Measurements from ENCODE around the gene FAM124A.

The FAM124A gene

DNA sequence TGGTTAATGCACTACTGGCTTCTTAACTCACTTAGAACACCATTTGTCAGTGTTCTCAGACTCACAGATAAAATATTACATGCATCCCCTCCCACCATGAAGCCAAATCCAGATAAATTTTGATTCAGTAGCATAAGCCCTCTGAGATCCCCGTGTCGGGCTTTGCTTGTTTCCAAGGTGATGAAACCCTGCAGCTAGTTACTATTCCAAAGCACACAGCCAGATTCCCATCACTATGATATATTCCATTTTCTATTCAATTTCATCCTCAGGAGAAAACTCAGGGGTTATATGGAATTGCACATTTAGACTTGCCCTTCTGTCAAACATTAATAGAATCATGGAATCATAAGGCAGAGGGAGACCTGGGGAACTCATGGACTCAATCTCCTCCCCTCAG is 9.4 kb upstream of the FAM124A start:
- TF ChIP-seq, protein P1, sequence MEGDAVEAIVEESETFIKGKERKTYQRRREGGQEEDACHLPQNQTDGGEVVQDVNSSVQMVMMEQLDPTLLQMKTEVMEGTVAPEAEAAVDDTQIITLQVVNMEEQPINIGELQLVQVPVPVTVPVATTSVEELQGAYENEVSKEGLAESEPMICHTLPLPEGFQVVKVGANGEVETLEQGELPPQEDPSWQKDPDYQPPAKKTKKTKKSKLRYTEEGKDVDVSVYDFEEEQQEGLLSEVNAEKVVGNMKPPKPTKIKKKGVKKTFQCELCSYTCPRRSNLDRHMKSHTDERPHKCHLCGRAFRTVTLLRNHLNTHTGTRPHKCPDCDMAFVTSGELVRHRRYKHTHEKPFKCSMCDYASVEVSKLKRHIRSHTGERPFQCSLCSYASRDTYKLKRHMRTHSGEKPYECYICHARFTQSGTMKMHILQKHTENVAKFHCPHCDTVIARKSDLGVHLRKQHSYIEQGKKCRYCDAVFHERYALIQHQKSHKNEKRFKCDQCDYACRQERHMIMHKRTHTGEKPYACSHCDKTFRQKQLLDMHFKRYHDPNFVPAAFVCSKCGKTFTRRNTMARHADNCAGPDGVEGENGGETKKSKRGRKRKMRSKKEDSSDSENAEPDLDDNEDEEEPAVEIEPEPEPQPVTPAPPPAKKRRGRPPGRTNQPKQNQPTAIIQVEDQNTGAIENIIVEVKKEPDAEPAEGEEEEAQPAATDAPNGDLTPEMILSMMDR (IDR thresholded peaks at IDR 0.05; ENCODE audit: borderline replicate concordance, control extremely low read depth, extremely low read depth, insufficient read depth, missing control alignments), result no peak
- DNase-seq (ENCODE audit: low spot score), result no peak
- in situ Hi-C loops (cut with MboI; ENCODE audit: low sequenced_read_pairs, unreplicated experiment), result no loop called here

DNA sequence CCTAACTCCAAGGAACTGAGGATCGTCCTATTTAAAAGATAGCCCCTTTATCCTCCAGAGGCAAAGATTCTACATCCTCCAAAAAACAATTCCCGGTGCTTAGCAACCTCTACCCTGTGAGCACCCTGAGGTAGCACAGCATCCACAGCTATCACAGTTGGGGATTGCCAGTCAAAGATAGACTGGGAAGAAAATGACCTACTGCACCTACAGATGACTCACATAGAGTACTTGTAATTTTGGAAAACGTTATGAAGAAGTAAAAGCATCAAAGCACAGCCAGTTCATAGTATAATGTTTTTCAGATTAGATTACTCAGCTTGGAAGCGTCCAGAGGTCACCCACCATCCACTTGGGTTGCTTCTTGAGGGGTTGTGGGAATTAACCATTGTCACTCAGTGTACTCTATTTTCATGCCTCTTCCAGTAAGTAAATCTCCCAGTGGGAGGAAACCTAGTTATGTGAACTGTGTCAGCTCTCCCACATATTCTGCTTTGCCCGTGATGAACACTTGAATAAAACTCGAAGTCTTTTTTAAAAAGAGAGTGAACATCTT is 8.9 kb upstream of the FAM124A start:
- TF ChIP-seq, protein P1 (IDR thresholded peaks at IDR 0.05; ENCODE audit: borderline replicate concordance, control extremely low read depth, extremely low read depth, insufficient read depth, missing control alignments), result no peak
- no peak for DNase-seq (ENCODE audit: low spot score)
- in situ Hi-C loops (cut with MboI; ENCODE audit: low sequenced_read_pairs, unreplicated experiment), result no loop called here

DNA sequence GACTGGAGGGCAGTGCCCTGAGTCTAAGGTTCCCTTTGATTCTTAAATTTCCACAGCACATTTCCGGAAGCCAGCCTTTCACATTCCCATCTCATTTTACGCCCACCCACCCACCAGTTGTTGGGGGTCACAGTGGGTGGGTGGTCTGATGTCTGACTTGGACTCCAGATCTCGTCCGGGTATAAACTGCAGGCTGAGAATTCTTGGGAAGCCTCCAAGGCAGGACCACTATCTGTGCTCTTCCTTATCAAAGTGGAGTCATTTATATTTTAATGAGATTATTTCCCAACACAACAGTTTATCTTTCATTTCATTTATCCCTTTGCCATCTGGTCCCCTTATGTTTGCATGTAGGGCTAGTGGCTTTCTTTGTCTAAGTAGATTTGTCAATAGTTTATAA is 3.6 kb upstream of the FAM124A start:
- DNase-seq (ENCODE audit: low spot score), result no peak
- TF ChIP-seq, protein P1 (IDR thresholded peaks at IDR 0.05; ENCODE audit: borderline replicate concordance, control extremely low read depth, extremely low read depth, insufficient read depth, missing control alignments), result no peak
- in situ Hi-C loops (cut with MboI; ENCODE audit: low sequenced_read_pairs, unreplicated experiment), result no loop called here

DNA sequence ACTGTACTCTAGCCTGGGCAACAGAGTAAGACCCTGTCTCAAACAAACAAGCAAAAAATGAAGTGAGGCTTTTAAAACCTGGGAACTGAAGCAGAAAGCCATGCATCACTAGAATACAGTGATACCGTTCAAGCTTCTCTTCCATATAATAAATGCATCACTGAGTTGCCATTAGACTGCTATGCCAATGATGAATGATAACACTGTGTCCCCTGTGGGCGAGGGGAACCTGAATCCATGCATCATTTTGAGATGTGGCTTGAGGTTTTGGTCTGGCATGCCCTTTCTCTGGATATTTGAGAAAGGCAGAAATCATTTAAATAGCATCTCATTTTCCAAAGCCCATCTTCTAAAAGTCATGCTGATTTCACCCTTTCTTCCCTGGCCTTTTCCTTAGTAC is 1.5 kb upstream of the FAM124A start:
- in situ Hi-C loops (cut with MboI; ENCODE audit: low sequenced_read_pairs, unreplicated experiment), result no loop called here
- DNase-seq (ENCODE audit: low spot score), result no peak
- TF ChIP-seq, protein P1 (IDR thresholded peaks at IDR 0.05; ENCODE audit: borderline replicate concordance, control extremely low read depth, extremely low read depth, insufficient read depth, missing control alignments), result no peak

DNA sequence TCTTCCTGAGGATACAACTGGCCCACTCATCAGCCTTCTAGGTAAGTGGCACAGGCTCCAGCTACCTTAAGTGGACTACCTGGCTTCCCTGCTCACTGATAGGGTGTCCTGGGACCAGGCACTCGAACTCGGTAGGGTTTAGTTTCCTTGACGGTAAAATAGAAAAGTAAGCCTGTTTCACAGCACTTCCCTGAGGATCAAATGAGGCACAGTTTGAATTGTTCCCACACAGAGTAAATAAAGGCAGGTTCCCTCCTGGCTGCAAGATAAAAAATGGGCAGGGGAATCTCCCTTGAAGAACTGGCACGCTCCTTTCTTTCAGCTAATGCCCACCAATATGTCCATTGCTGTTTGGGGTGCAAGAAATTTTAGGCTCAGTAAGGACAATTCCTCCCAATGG is 1.1 kb upstream of the FAM124A start:
- in situ Hi-C loops (cut with MboI; ENCODE audit: low sequenced_read_pairs, unreplicated experiment), result no loop called here
- DNase-seq (ENCODE audit: low spot score), result no peak
- TF ChIP-seq, protein P1 (IDR thresholded peaks at IDR 0.05; ENCODE audit: borderline replicate concordance, control extremely low read depth, extremely low read depth, insufficient read depth, missing control alignments), result no peak

DNA sequence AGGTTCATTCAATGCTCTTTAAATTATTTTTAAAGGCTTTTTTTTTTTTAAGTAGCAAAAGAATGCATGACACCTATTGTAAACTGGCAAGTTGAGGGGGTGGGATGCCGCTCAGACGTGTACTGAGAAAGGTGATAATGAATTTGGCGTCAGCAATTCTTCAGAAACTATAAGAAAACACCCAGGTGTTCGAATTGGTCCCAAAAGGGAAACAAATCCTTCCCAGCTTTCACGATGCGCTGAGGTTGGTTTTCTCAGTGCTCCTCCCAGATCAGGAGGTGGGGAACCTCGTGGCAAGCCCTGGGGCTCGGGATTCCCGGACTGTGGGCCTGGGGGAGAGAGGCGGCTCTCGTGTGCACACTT is 543 bp upstream of the FAM124A start:
- in situ Hi-C loops (cut with MboI; ENCODE audit: low sequenced_read_pairs, unreplicated experiment), result no loop called here
- no peak for DNase-seq (ENCODE audit: low spot score)
- TF ChIP-seq, protein P1 (IDR thresholded peaks at IDR 0.05; ENCODE audit: borderline replicate concordance, control extremely low read depth, extremely low read depth, insufficient read depth, missing control alignments), result no peak

All from GM13976 (cell line).